Muscle layer of colon (tissue), 2 donors: Measurements from ENCODE around the gene PBX2.

Source experiments
- H3K27ac ChIP-seq: one replicate; pipeline ENCODE4 v1.7.0; 2013; ENCODE audit warnings: low read depth, mild to moderate bottlenecking, low read length, moderate library complexity
- H3K27me3 ChIP-seq, 2 donors: one replicate each; pipeline ENCODE4 v1.7.0; 2013; ENCODE audit warnings: low read length in 2 of 2, mild to moderate bottlenecking in 2 of 2; ENCODE audit not compliant: insufficient read depth in 2 of 2, control insufficient read depth in 1 of 2
- H3K36me3 ChIP-seq: one replicate; pipeline ENCODE4 v1.7.0; 2013; ENCODE audit warnings: mild to moderate bottlenecking, low read length; ENCODE audit not compliant: insufficient read depth
- H3K4me1 ChIP-seq: one replicate; pipeline ENCODE4 v1.7.0; 2013; ENCODE audit warnings: mild to moderate bottlenecking, low read length; ENCODE audit not compliant: insufficient read depth
- H3K4me3 ChIP-seq, 2 donors: one replicate each; pipeline ENCODE4 v1.7.0; 2013; ENCODE audit warnings: low read length in 2 of 2, low read depth in 1 of 2, mild to moderate bottlenecking in 1 of 2, moderate library complexity in 1 of 2
- H3K9ac ChIP-seq: one replicate; pipeline ENCODE4 v1.7.0; 2013; ENCODE audit warnings: low read length
- H3K9me3 ChIP-seq: one replicate; pipeline ENCODE4 v1.7.0; 2013; ENCODE audit warnings: mild to moderate bottlenecking, low read length
- donor health status: abdominal sarcoma.
- donor health status: Adenocarcinoma of cecum.

PBX2 gene

DNA sequence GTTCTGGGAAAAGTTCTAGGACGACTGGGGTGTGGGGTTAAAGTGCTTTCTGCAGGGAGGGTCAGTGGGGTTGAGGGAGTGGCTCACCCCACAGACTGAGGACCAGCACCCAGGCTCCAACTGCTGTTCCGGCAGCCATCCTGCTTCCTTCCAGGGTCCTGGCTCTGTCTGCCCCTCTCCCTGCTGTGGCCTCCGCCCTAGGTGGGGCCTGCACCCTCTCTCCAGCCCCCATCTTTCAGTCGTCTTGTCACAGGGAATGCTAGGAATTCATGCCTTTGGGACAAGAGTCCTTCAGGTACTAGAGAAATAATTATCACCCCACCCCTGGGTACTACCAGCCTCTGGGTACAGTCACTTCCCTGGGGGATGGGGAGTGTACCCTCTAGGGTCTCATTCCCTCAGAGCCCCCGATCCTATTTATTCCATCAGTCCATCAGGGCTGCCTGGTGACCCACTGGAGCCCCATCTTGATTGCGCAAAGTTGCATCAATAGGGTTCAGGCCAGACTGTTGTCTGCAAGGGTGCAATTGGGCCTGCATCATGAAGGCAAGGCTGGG is 5.8 kb downstream of the PBX2 start, which contains the start of gene AGER:
Gene AGER, minus strand, starts transcription at position 170 of the 557 bp plus-strand sequence. Its CDS starts 31 bp downstream, at position 139.
- Histone ChIP-seq H3K36me3 (peaks cover 60% of the 10 kb centered on the region), H3K27ac (no peak within 1 kb of the TSS), H3K4me1 (peaks cover 46% of the 10 kb centered on the region), H3K27me3 (no peaks in the 10 kb centered on the region), H3K4me3 (no peak within 1 kb of the TSS), H3K9me3 (no peaks in the 10 kb centered on the region), H3K9ac (no peak within 1 kb of the TSS)

GRCh38 chr6:32183483-32184083 is 6.4 kb downstream of the PBX2 start:
- no peak overlapping the region for H3K9ac ChIP-seq
- no peaks in the 10 kb centered on the region for H3K27me3 ChIP-seq
- H3K9me3 ChIP-seq: no peaks in the 10 kb centered on the region
- H3K27ac ChIP-seq: no peak overlapping the region
- peaks cover 60% of the 10 kb centered on the region for H3K36me3 ChIP-seq
- H3K4me3 ChIP-seq: no peak overlapping the region
- peaks cover 50% of the 10 kb centered on the region for H3K4me1 ChIP-seq

DNA sequence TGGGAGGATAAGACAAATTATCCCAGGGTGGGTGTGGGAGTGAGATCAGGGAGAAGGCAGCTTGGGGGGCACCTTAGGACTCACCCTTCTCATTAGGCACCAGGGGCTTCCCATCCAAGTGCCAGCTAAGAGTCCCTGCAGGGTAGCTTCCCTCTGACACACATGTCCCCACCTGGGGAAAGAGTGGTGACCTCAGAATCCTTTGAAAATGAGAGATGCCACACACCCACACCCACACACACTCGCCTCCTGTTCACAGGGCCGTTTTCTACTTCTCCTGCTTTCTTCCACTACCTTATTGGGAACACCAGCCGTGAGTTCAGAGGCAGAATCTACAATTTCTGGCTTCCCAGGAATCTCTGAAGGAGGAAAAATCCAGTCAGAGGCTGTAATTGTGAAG is 7.0 kb downstream of the PBX2 start:
- Histone ChIP-seq H3K36me3 (peaks cover 60% of the 10 kb centered on the region), H3K4me1 (peaks cover 45% of the 10 kb centered on the region), H3K4me3 (no peak overlapping the region), H3K9me3 (no peaks in the 10 kb centered on the region), H3K27ac (no peak overlapping the region), H3K27me3 (no peaks in the 10 kb centered on the region), H3K9ac (no peak overlapping the region)

GRCh38 chr6:32182555-32182981 is 7.4 kb downstream of the PBX2 start:
- Histone ChIP-seq H3K27ac (no peak overlapping the region), H3K9ac (no peak overlapping the region), H3K4me3 (no peak overlapping the region), H3K4me1 (peaks cover 40% of the 10 kb centered on the region), H3K27me3 (no peaks in the 10 kb centered on the region), H3K36me3 (peaks cover 56% of the 10 kb centered on the region), H3K9me3 (no peaks in the 10 kb centered on the region)

- Histone ChIP-seq H3K27me3 (no peaks in the 10 kb centered on the region), H3K36me3 (peaks cover 50% of the 10 kb centered on the region), H3K4me3 (no peak overlapping the region), H3K27ac (no peak overlapping the region), H3K9ac (no peak overlapping the region), H3K4me1 (peaks cover 35% of the 10 kb centered on the region), H3K9me3 (no peaks in the 10 kb centered on the region)
Observed at GRCh38 chr6:32181915-32182529, 8.0 kb downstream of the PBX2 start.

DNA sequence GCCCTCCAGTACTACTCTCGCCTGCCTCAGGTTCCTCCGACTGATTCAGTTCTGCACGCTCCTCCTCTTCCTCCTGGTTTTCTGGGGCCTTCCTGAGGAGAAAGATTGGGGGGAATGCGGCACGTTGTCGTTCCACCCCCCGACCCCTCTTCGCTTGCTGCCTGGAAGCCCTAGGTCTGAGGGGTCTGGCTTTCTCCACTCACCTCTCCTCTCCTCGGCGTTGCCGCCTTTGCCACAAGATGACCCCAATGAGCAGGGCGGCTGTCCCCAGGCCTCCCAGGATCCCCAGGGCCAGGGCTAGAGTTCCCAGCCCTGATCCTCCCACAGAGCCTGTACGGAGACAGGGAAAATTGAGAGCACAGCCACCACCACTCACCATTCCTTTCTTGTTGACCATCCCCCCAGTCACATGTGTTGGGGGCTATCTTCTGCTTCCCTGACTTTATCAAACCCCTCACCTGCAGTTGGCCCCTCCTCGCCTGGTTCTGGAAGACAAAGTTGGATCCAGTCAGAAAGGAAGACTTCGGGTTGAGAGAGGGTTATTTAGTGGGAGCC is 8.8 kb downstream of the PBX2 start:
- Histone ChIP-seq H3K27ac (no peak overlapping the region), H3K27me3 (no peaks in the 10 kb centered on the region), H3K4me1 (peaks cover 35% of the 10 kb centered on the region), H3K9me3 (no peaks in the 10 kb centered on the region), H3K9ac (no peak overlapping the region), H3K36me3 (peaks cover 42% of the 10 kb centered on the region), H3K4me3 (no peak overlapping the region)

GRCh38 chr6:32179766-32180405 is 10.1 kb downstream of the PBX2 start:
- Histone ChIP-seq H3K4me3 (no peak overlapping the region), H3K27ac (no peak overlapping the region), H3K4me1 (peaks cover 37% of the 10 kb centered on the region), H3K9me3 (no peaks in the 10 kb centered on the region), H3K9ac (no peak overlapping the region), H3K27me3 (no peaks in the 10 kb centered on the region), H3K36me3 (peaks cover 40% of the 10 kb centered on the region)

DNA sequence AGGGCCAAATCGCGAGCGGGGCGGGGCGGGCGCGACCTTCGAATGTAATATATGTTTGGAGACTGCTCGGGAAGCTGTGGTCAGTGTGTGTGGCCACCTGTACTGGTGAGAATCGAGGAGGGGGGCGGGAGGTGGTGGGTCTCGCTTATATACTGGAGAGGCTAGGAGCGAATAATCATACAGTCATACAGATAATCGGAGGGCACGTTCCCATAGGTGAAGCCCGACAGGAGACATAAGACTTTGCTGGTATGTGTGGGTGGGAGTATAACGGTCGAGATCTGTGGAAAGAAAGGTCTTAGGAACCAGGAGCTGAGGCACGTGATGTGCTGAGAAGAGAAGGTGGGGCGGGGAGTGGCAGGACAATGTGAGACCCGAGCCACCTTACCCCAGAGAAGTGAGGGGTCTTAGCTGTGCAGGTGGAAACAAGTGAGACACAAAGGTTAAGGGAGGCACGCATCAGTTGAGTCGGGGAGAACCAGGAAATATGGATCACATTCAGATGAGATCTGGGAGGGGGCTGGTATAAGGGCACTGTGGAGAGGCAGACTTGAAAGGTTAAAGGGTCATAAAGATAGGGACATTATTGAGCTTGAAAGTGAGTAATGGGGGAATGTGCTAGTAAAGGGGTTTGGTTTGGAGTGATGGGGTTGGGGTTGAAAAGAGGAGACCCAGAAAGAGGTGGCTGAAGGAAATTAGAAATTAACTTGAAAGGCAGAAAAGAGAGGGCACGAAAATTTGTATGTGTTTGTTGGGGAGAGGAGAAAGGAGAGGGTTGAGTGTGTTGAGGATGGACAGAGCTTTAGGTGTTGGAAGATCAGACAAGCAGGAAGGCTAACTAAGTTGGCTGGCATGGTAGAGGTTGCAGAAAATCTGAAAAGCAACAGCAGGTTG is 11.2 kb downstream of the PBX2 start:
- H3K36me3 ChIP-seq: peaks cover 40% of the 10 kb centered on the region
- peak overlapping the region; percentile 100 for H3K27ac ChIP-seq
- H3K4me3 ChIP-seq: peak overlapping the region; percentile 68 to 86
- no peaks in the 10 kb centered on the region for H3K9me3 ChIP-seq
- H3K27me3 ChIP-seq: no peaks in the 10 kb centered on the region
- peaks cover 47% of the 10 kb centered on the region for H3K4me1 ChIP-seq
- H3K9ac ChIP-seq: peak overlapping the region; percentile 73

DNA sequence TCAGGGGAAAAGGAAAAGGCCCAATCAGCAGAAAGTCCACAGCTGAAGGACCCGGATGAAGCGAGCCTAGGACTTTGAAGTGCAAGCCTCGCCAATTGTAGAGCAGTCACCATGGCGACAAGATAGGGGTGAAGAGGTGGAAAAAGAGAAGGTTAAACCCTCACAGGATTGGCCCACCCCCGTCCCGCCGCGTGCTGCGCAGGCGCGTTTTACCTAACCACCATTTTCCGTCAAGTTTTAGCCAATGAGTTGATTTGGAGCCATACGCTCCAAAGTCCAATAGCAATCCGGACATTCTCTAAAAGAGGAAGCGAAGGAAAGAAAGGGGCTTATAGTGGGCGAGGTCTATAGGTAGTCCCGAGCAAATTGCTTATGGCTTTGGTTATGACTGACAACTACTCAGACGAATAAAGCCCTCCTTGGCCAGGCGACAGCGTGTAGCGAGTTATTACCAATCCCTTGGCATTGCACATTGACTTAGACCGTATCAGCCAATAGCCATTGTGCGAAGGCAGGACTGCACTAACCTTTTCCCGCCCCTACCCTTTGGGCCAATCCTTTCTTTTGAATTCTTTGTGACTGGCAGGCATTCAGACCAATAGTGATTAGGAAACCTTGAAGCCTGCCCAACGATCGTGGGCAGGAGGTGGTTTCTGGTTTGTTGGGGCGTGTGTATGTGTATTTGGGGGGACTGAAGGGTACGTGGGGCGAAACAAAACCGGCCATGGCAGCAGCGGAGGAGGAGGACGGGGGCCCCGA is 12.0 kb downstream of the PBX2 start, which contains the start of gene RNF5:
Gene RNF5, plus strand, starts transcription at position 618 of the 759 bp plus-strand sequence. Its CDS starts 107 bp downstream, at position 725.
- H3K36me3 ChIP-seq: peaks cover 32% of the 10 kb centered on the region
- peak within 1 kb of the TSS; percentile 68 to 86 for H3K4me3 ChIP-seq
- peak within 1 kb of the TSS; percentile 100 for H3K27ac ChIP-seq
- H3K27me3 ChIP-seq: no peaks in the 10 kb centered on the region
- H3K9ac ChIP-seq: peak within 1 kb of the TSS; percentile 73
- H3K4me1 ChIP-seq: peaks cover 47% of the 10 kb centered on the region
- H3K9me3 ChIP-seq: no peaks in the 10 kb centered on the region

DNA sequence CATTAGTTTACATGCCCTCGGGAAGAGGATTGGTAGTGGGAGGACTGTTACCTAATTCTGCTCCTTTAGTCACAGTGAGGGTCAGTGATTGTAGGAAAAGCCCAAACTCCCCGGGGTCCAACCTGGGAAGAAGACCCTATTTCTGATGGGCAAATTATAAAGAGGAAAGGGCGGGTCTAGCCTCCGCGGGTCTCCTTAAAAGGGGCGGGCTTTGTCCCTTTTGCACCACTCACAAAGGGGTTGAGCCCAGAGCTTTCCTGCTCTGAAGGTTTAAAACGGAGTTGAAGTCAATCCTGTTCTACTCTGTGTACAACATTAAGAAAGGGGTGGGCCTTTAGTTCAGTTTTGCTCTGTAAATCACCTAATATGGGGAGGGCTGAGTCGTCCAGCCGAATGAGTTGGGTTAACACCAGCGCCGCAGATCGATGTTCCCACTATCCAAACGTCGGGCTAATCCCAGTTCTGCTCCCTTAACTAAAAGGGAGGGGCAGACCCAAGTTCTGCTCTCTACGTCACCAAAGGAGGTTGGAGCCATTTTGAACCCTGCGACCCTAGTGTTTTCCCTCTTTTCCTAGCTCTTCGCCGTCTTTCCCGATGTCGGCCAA is 12.7 kb downstream of the PBX2 start:
- peak overlapping the region; percentile 55 for H3K9ac ChIP-seq
- no peaks in the 10 kb centered on the region for H3K9me3 ChIP-seq
- peaks cover 47% of the 10 kb centered on the region for H3K4me1 ChIP-seq
- peak overlapping the region; percentile 68 to 73 for H3K4me3 ChIP-seq
- H3K36me3 ChIP-seq: peaks cover 26% of the 10 kb centered on the region
- peak overlapping the region; percentile 100 for H3K27ac ChIP-seq
- no peaks in the 10 kb centered on the region for H3K27me3 ChIP-seq
